ENCODE results near the gene CCDC157. TPM values are rescaled to one million over a fixed set of nuclear protein-coding genes. Genes with fewer than 3 reads are reported as not detected.

Gene CCDC157
- total and polyA plus RNA-seq, 4 donors, result 0.53 to 1.4 (median 0.98) TPM

DNA sequence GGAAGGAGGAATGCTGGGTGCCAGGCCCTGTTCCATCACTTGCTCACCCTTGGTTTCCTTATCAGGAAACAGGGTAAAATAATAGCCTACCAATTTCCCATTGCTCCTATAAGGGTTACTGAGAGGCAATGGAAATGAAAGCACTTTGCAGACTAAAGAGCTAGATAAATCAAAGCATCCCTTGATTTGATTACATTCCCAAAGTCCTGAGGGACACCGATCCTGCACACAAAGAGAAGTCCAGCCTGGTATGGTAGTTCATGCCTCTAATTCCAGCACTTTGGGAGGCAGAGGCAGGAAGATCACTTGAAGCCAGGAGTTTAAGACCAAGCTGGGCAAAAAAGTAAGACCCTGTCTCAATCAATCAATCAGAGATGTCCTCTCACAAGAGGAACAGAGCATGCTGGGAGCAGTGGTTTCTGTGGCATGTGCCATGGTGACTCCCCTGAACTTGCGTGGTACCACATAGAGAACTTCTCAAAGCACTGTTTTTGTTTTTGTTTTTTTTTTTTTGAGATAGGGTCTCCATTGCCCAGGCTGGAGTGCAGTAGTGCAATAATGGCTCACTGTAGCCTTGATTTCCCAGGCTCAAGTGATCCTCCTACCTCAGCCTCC, 40.7 kb upstream of the CCDC157 start (continued):
- TF ChIP-seq, protein P1, sequence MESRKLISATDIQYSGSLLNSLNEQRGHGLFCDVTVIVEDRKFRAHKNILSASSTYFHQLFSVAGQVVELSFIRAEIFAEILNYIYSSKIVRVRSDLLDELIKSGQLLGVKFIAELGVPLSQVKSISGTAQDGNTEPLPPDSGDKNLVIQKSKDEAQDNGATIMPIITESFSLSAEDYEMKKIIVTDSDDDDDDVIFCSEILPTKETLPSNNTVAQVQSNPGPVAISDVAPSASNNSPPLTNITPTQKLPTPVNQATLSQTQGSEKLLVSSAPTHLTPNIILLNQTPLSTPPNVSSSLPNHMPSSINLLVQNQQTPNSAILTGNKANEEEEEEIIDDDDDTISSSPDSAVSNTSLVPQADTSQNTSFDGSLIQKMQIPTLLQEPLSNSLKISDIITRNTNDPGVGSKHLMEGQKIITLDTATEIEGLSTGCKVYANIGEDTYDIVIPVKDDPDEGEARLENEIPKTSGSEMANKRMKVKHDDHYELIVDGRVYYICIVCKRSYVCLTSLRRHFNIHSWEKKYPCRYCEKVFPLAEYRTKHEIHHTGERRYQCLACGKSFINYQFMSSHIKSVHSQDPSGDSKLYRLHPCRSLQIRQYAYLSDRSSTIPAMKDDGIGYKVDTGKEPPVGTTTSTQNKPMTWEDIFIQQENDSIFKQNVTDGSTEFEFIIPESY (IDR thresholded peaks at IDR 0.05), result no peak
- TF ChIP-seq RXRA (IDR thresholded peaks at IDR 0.05), result no peak

DNA sequence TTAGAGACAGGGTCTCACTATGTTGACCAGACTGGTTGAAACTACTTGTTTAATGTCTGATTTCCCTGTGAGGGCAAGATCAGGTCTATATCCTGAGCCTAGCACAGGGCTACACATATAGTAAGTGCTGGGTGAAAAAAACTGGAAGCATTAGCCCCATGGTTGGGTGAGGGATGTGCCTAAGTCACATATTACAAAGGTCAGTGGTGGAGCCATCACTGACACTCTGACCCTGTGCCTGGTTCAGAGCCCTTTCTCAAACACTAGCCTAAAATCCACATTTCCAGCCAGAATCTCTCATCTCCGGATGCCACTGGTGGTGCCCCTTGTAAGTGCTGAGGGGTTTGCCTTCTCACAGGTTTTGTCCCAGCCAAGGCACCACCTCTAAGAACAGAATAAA, 39.0 kb upstream of the CCDC157 start:
- Histone ChIP-seq H3K27ac (ENCODE audit: low read depth in 1 of 2, low read length in 2 of 2) (peak overlapping the region; percentile 75 to 89), H3K4me3 (ENCODE audit: low read depth in 1 of 3, low read length in 3 of 3) (no peak overlapping the region), H3K9me3 (ENCODE audit: control insufficient read depth in 4 of 4, low read length in 3 of 4) (no peaks in the 10 kb centered on the region), H3K4me1 (ENCODE audit: control insufficient read depth in 4 of 4, insufficient read depth in 4 of 4, low read length in 3 of 4) (peaks cover 9 to 52% (median 31%) of the 10 kb centered on the region in 4 donors), H3K9ac (ENCODE audit: low read depth in 1 of 2, low read length in 2 of 2) (peak overlapping the region in 1 of 2 donors; percentile 16), H3K27me3 (ENCODE audit: control insufficient read depth in 4 of 4, insufficient read depth in 4 of 4, low read length in 3 of 4) (no peaks in the 10 kb centered on the region), H3K36me3 (ENCODE audit: control insufficient read depth in 4 of 4, insufficient read depth in 3 of 4, low read depth in 1 of 4, low read length in 3 of 4) (peaks cover 0 to 2% (median 1%) of the 10 kb centered on the region in 4 donors)
- TF ChIP-seq HNF4A (conservative IDR thresholded peaks at IDR 0.05) (peak; percentile 84 to 85), EGR1 (IDR thresholded peaks at IDR 0.05; ENCODE audit: low read depth in 2 of 2) (peak in 1 of 2 donors; percentile 19), SP1 (IDR thresholded peaks at IDR 0.05) (peak; percentile 75), RAD21 (IDR thresholded peaks at IDR 0.05) (peak in 1 of 2 donors; percentile 24), YY1 (IDR thresholded peaks at IDR 0.05) (peak; percentile 67), RXRA (IDR thresholded peaks at IDR 0.05) (peak; percentile 81 to 84), FOXA1 (IDR thresholded peaks at IDR 0.05) (no peak), HNF4G (IDR thresholded peaks at IDR 0.05) (peak; percentile 60)
- TF ChIP-seq, protein P1 (IDR thresholded peaks at IDR 0.05), result no peak
- TF ChIP-seq, protein P2, sequence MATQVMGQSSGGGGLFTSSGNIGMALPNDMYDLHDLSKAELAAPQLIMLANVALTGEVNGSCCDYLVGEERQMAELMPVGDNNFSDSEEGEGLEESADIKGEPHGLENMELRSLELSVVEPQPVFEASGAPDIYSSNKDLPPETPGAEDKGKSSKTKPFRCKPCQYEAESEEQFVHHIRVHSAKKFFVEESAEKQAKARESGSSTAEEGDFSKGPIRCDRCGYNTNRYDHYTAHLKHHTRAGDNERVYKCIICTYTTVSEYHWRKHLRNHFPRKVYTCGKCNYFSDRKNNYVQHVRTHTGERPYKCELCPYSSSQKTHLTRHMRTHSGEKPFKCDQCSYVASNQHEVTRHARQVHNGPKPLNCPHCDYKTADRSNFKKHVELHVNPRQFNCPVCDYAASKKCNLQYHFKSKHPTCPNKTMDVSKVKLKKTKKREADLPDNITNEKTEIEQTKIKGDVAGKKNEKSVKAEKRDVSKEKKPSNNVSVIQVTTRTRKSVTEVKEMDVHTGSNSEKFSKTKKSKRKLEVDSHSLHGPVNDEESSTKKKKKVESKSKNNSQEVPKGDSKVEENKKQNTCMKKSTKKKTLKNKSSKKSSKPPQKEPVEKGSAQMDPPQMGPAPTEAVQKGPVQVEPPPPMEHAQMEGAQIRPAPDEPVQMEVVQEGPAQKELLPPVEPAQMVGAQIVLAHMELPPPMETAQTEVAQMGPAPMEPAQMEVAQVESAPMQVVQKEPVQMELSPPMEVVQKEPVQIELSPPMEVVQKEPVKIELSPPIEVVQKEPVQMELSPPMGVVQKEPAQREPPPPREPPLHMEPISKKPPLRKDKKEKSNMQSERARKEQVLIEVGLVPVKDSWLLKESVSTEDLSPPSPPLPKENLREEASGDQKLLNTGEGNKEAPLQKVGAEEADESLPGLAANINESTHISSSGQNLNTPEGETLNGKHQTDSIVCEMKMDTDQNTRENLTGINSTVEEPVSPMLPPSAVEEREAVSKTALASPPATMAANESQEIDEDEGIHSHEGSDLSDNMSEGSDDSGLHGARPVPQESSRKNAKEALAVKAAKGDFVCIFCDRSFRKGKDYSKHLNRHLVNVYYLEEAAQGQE (IDR thresholded peaks at IDR 0.05), result peak; percentile 39
- no peak for DNase-seq (ENCODE audit: low spot score)
- 45% methylated on average over 1 of the region's 1 CpG for WGBS

DNA sequence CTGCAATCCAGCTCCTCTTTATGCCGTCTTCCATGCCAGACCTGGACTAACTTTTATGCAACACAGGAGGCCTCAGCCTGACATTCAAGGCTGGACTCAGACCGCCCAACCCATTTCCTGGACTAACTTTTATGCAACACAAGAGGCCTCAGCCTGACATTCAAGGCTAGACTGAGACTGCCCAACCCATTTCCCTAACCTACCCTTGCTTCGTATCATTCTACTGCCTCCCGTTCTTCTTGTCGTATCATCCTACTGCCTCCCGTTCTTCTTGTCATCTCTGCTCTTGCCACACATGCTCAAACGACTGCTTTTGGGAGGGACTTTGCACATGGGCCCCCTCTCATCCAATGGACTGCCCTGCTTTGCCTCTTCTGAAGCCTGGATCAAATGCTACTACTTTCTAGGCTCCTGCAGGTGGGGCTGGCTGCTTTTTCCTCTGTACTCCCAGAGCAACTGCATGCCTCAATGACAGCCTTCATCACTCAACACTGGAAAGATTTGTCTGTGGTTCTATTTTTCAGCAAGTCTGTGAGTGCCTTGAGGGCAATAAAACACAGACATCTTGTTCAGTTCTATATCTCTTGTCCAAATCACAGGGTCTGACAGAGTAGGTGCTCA, 37.9 kb upstream of the CCDC157 start:
- Histone ChIP-seq H3K4me3 (ENCODE audit: low read depth in 1 of 3, low read length in 3 of 3) (no peak overlapping the region), H3K36me3 (ENCODE audit: control insufficient read depth in 4 of 4, insufficient read depth in 3 of 4, low read depth in 1 of 4, low read length in 3 of 4) (peaks cover 0 to 2% (median 0%) of the 10 kb centered on the region in 4 donors), H3K4me1 (ENCODE audit: control insufficient read depth in 4 of 4, insufficient read depth in 4 of 4, low read length in 3 of 4) (peaks cover 9 to 51% (median 30%) of the 10 kb centered on the region in 4 donors), H3K9me3 (ENCODE audit: control insufficient read depth in 4 of 4, low read length in 3 of 4) (no peaks in the 10 kb centered on the region), H3K27ac (ENCODE audit: low read depth in 1 of 2, low read length in 2 of 2) (peak overlapping the region; percentile 1 to 75), H3K9ac (ENCODE audit: low read depth in 1 of 2, low read length in 2 of 2) (no peak overlapping the region), H3K27me3 (ENCODE audit: control insufficient read depth in 4 of 4, insufficient read depth in 4 of 4, low read length in 3 of 4) (no peaks in the 10 kb centered on the region)
- WGBS, result 81% methylated on average over 7 of the region's 7 CpGs
- no peak for DNase-seq (ENCODE audit: low spot score)
- TF ChIP-seq FOXA1 (IDR thresholded peaks at IDR 0.05) (no peak), HNF4A (conservative IDR thresholded peaks at IDR 0.05) (no peak), YY1 (IDR thresholded peaks at IDR 0.05) (no peak), EGR1 (IDR thresholded peaks at IDR 0.05; ENCODE audit: low read depth in 2 of 2) (no peak), RAD21 (IDR thresholded peaks at IDR 0.05) (no peak), FOXA2 (IDR thresholded peaks at IDR 0.05) (no peak), NR2F2 (IDR thresholded peaks at IDR 0.05) (no peak), TAF1 (conservative IDR thresholded peaks at IDR 0.05) (no peak), RXRA (IDR thresholded peaks at IDR 0.05) (no peak)
- TF ChIP-seq, protein P3, sequence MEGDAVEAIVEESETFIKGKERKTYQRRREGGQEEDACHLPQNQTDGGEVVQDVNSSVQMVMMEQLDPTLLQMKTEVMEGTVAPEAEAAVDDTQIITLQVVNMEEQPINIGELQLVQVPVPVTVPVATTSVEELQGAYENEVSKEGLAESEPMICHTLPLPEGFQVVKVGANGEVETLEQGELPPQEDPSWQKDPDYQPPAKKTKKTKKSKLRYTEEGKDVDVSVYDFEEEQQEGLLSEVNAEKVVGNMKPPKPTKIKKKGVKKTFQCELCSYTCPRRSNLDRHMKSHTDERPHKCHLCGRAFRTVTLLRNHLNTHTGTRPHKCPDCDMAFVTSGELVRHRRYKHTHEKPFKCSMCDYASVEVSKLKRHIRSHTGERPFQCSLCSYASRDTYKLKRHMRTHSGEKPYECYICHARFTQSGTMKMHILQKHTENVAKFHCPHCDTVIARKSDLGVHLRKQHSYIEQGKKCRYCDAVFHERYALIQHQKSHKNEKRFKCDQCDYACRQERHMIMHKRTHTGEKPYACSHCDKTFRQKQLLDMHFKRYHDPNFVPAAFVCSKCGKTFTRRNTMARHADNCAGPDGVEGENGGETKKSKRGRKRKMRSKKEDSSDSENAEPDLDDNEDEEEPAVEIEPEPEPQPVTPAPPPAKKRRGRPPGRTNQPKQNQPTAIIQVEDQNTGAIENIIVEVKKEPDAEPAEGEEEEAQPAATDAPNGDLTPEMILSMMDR (IDR thresholded peaks at IDR 0.05; ENCODE audit: low read depth, low read length, missing input control), result no peak
- TF ChIP-seq, protein P4, sequence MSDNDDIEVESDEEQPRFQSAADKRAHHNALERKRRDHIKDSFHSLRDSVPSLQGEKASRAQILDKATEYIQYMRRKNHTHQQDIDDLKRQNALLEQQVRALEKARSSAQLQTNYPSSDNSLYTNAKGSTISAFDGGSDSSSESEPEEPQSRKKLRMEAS (IDR thresholded peaks at IDR 0.05), result no peak

Measured in liver (tissue), 9 donors.